GM19395 (cell line): ENCODE measurements around the gene PROK1.

ENCODE experiments used
- ATAC-seq: cut with Tn5 transposase; IDR thresholded peaks from one replicate; pipeline ENCODE4 v1.9.1; 2021; ENCODE audit warnings: mild to moderate bottlenecking, moderate library complexity; ENCODE audit not compliant: unreplicated experiment

PROK1 gene

GRCh38 chr1:110464340-110464739 is 13.4 kb downstream of the PROK1 start:
- ATAC-seq: no peak

- ATAC-seq: no peak
Observed at GRCh38 chr1:110465038-110465813, 14.3 kb downstream of the PROK1 start.

DNA sequence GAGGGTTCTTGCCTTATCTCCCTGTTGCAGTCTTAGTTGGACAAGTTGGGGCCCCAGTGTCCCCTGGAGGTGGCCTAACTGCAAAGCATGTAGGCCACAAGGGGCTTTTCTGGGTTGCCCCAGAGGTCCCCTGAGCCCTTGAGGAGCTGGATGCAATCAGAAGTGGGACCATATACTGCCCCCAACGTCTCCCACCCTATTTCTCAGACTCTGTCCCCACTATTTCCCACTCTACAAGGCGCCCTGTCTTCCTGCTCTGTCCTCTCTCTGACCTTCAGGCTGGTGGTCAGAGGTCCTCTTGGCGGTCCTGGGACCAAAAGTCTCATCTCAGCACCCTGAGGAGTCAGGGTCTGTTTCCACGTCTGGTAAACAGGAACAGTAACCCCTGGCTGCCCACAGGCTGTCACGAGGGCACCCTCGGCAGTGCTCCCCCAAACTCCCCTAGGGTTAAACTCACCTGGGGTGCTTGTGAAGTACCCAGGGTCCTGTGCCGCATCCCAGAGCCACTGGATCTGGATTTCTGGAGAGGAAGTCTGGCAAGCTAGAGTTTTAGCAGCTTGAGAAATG is 14.9 kb downstream of the PROK1 start:
- no peak for ATAC-seq

DNA sequence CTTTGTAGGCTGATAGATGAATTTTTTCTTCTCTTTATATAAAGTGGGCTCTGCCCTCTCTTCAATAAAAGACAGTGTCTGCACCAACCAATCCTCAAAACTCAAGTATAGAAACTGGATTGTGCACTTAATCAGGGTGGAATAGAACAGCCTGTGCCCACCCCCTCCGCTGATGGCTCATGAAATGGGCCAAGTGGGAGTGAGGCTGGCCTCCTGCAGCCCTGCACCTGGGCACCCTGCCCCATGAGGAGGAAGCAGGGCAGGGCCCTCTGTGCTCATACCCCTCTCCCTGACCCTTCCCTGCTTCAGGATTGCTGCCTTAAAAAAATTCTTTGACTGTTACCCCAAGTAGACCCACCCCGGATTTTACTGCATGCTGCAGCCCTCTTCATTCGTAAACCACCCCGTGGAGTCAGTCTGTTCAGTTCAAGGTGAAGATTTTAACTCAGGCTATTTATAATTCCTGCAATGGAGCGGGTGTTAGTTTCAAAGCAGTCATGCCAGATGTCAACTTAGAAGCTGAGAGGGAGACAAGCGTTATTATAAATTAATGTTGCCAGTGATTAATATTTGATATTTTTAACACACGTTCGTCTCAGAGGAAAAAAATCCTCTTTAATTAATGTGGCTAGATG is 15.8 kb downstream of the PROK1 start:
- ATAC-seq: no peak

DNA sequence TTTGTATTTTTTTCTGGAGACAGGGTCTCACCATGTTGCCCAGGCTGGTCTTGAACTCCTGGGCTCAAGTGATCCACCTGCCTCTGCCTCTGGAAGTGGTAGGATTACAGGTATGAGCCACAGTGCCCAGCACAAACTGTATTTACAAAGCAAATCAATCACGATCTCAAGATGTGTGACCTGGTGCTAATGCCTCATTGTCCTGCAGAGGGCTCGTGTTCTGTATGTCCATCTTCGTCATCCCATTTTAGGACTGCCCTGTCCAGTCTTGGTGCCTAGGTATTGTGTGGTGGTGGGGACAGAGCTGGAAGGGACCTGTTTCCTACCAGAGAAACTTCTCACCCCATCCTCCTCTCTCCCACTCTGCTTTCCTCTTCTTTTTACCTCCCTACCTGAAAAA is 20.2 kb downstream of the PROK1 start:
- no peak for ATAC-seq

- no peak for ATAC-seq
Observed at GRCh38 chr1:110472546-110472945, 21.6 kb downstream of the PROK1 start.

DNA sequence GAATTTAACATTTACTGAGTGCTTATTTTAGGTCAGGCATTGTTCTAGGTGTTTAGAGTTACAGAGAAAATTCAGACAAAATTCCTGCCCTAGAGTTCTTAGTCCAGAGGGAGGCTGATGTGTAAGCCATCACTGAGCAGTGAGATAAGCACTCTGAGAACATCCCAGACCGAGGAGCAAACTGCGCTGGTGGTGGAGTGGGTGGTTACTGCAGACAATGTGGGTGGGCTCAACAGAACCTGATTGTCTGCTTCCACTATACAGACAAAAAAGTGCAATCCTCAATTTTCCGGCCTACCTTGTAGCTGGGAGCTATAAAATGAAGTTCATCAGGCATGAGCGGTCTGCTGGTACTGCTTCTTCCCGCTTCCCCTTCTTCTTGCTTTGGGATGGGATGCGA is 23.5 kb downstream of the PROK1 start:
- ATAC-seq: no peak

DNA sequence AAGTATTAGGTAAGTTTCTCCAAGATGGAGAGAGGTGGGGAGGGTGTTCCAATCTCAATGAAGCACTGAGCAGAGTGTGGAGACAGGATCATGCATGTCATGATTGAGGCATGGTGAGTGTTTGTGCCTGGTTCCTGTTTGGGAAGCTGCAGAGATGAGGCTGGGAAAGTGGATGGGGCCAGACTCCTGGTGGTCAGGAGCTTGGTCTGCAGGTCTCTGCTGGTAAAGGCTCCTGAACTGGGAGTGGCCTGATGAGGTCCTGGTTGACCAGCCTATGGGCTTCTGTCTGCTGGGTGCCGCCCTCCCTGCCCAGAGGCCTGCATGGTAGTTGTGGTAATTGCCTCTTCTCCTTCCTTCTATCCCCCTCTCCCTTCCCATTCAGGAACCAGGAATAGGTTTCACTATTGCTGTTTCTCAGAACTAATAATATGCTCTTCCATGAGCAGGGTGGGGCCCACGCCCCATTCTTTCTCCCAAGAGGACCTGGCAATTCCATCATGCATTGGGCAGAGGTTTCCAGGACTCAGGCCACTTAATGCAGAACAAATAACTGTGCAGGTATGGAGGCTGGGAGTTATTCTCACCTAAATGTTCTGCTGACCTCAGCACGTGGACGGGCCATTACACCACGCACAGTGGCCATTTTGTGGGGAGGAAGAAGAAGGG is 24.5 kb downstream of the PROK1 start:
- ATAC-seq: no peak

DNA sequence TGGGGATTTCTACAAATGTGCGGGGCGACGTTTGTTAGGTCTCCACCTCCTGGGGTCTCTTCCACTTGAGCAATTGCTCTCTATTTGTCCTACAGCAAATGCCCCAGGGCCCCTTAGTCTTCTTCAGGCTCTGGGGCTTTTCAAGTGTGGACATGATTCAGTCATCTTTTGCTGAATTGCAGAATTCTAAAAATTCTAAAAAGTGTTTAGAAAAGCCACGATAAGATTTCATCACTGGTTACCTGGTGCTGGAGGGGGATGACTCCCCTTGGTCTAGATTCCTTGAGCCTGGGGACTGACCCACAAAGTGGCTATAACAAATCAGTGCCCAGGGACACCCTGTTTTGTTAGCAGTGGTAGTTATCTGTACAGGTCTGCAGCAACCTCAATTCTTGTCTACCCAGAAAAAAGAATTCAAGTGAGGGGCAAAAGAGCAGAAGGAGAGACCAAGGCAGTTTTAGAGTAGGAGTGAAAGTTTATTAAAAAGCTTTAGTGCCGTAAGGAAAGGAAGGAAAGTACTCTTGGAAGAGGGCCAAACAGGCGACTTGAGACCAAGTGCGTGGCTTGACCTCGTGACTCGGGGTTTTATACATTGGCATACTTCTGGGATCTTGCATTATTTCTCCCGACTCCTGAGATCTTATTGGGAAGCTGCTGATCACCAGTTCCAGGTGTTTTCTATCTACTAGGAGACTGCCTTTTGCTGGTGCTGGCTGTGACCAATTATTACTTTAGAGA is 25.2 kb downstream of the PROK1 start:
- no peak for ATAC-seq

GRCh38 chr1:110477041-110477440 is 26.1 kb downstream of the PROK1 start:
- ATAC-seq: no peak

GRCh38 chr1:110477445-110477957 is 26.6 kb downstream of the PROK1 start:
- ATAC-seq: no peak

GRCh38 chr1:110477967-110478640 is 27.2 kb downstream of the PROK1 start:
- no peak for ATAC-seq

GRCh38 chr1:110478886-110479285 is 27.9 kb downstream of the PROK1 start:
- ATAC-seq: no peak

DNA sequence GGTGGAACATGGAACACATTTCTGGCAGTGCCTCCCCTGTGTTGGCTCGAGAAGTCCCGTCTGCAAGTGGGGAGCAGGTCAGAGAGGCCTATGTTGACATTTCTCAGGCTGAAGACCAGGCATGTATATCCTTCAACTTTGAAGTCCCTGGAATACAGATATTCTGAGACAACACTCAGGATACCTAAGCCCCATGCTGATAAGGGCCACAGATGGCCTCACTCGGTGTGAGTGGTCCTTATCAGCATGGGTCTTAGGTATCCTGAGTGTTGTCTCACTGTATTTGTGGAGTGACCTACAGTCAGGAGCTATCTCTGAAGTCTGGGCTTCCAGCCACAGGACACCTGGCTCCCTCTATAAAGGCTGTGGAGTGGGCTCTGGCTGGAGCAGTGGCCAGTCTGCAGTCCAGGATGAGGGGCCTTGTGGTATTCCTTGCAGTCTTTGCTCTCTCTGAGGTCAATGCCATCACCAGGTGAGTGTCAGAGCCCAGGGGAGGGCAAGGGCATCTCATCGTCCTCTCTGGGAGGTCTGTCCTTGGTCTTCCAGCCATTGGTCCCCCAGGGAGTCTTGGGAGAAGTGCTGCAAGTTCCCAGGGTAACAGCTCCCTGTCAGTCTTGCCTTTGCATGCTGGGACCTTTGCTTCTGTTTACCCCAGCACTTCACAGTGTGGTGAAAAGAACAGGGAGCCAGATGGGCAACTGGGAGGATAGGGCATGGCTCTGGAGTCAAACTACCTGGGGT is 29.6 kb downstream of the PROK1 start:
- ATAC-seq: no peak

- ATAC-seq: no peak
Observed at GRCh38 chr1:110481968-110482623, 31.1 kb downstream of the PROK1 start.

DNA sequence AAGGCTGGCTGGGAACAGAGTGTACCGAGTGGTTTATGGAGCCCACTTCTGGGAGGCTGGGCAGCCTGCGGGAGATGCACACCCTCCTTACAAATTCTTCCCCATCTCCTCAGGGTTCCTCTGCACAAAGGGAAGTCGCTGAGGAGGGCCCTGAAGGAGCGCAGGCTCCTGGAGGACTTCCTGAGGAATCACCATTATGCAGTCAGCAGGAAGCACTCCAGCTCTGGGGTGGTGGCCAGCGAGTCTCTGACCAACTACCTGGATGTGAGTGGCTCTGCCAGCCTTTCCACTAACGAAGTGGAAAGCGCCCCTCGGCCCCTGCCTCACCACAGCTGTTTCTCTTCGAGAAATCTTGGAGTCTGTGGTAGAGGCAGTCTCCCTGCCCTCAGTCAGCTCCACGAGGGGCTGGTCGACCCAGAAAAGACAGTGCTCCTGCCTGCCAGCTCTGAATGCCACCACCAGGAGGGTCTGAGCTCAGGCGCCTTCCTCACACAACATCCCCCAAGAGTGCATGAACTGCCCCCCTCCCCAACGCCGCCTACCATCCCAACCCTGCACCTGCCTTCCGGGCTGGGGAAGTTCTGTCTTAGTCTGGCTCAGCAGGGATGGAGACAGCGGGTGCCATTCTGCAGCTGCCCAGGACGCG is 31.8 kb downstream of the PROK1 start:
- no peak for ATAC-seq

GRCh38 chr1:110483308-110483685 is 32.3 kb downstream of the PROK1 start:
- ATAC-seq: no peak

DNA sequence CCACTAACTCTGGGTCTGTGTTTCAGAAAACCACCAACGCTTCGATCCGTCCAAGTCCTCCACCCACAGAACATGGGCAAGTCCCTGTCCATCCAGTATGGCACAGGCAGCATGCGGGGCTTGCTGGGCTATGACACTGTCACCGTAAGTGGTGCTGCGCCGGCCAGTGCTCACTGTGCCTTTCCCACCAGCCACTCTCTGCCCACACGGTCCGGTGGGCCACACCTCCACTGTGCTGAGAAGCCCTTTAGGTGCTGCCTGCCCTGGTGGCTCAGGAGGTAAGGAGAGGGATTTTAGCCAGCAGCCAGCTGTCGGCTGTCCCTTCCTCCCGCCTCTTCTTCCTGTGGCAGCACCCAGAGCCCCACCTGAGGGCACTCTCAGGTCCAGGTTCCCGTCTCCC is 33.9 kb downstream of the PROK1 start:
- ATAC-seq: no peak

DNA sequence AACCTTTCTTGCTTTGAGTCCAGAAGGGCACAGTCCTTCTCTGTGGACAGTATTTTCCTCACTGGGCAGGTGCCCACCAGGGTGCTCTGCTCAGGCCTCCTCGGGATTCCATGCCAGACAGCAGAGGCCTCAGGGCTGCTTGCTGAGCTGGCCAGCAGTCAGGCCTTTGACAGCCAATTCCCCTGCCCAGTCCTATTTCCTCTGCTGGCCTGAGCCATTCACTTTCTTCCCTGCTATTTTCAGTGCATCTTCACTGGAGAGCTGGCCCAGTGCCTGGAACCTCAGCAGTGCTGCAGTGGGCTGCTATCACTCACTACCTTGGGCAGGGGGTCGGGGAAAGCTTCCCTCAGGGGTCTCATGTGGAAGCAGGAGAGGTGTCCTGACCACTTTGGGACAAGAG is 34.8 kb downstream of the PROK1 start:
- ATAC-seq: no peak
